ENCODE results near the gene CAPN5.

DNA sequence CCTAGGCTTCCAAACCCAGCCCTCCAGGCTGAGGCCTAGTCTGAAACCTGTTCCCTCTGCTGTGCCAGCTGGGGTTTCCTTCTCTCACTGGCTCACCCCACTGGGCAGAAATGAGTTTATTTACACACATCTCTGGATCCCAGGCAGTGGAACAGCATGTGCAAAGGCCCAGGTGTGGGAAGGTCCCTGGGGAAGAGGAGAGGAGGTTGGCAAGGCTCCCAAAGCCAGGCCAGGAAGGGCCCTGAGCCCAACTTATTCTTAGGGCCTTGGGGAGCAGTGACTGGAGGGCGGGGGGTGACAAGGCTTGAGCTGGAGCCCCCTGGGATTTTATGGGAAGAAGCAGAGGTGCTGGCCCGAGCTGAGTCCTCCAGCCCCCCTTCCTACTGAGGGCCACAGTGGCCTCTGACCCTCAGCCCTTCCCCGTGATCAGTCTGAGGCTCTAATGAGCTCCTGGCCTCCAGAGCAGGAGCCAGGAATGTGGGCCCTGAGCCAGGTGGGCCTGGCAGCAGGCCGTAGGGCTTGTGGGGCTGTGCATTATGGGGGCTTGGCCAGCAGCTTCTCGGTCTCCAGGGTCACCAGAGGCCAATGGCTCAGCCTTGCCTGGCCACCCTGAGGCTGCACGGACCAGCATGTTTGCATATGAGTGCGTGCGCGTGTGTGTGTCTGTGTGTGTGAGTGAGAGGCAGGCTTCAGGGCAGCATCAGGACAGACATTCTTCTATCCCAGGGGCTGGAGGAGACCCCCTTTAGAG, 64.2 kb downstream of the CAPN5 start:
- no peak for TF ChIP-seq ETV6 (conservative IDR thresholded peaks at IDR 0.05 in 1 of 2, IDR thresholded peaks at IDR 0.05 in 1 of 2; ENCODE audit: borderline replicate concordance in 1 of 2, low read depth in 1 of 2)
- TF ChIP-seq RFX5 (IDR thresholded peaks at IDR 0.05; ENCODE audit: low read depth, low read length): no peak
- TF ChIP-seq BCL11A (IDR thresholded peaks at IDR 0.05; ENCODE audit: low read depth, low read length): no peak
